Superior temporal gyrus (tissue), 1 donor: Measurements from ENCODE around the gene CLASP1.
A peak's percentile ranks its signal among the peaks of the same experiment; 100 is the strongest.
"Not testable (repeated sequence)": the region's sequence is repeated elsewhere in the genome, so short reads cannot be mapped to it uniquely, and the experiment has no call there.

ENCODE experiments used
- DNase-seq: peaks from one replicate; pipeline ENCODE4 v3.0.0-alpha.2; 2016; ENCODE audit errors: extremely low spot score

CLASP1 gene

DNA sequence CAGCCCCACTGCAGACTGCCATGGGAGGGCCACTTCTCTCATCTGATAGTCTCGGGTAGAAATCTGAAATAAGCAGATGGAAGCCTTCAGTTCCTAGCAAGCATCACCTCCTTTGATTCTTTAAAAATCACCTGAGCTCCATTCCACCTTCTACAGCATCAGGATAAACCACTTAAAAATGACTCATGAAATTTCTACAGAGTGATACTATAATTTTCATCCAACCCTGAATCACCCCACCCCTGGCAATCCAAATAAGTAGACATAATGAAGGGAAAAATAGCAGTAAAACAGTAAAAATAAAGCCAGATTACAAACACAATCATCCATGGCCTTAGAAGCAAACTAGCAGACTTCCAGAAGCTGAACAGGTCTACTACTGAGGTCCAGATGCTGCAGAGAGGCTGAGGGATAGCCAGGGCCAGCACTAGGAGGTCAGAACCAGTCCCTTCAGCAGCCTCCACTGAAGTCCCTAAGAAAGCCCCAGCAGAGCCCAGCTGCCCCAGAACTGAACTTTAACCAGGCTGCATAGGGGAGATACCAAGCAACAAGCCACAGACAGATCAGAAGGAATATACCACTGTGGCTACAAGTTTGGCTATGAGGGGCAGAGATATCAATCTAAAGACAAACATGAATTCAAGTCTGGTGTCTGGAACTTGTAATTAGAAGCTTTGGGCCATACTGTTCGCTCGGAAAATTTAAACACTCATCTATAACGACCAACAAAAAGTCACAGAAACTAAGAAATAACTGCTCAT, 173.3 kb downstream of the CLASP1 start:
- DNase-seq = no peak

DNA sequence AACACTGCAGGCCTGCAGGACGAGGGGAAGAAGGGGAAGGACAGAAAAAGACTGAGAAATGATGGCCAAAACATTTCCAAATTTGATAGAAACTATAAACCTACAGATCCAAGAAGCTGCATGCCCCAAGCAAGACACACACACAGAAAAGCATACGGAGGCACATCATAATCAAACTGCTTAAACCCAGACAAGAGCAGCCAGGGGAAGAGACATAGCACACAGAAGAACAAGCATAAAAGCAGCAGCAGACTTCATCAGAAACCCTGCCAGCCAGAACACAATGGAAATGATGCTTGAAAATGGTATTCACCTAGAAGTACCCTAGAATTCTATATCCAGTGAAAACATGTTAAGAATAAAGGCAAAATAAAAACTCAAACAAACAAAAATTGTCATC, 175.8 kb downstream of the CLASP1 start:
- DNase-seq = peak; percentile 38

DNA sequence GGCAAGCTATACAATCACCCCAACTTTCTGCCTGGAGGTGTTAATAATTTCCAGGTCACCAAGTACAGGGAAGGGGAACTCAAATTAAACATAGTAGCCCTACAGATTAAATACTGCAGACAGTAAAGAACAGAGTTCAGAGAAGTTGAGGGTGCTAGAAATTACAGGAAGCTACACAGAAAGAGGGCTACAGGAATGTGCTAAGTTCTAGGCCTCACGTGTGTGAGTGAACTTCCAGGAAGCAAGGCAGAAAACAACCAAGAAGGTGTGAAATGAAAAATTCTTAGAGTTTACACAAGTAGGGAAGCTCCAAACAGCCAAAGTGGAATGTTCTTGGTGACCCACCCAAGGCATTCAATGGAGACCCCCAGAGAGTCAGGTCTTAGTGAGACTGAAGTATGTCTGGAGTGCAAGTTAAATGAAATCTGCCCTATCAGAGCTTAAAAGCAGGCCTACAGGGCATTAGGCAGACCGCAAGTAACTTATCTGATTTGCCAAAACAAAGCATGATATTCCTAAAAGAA, 176.7 kb downstream of the CLASP1 start:
- no peak for DNase-seq

DNA sequence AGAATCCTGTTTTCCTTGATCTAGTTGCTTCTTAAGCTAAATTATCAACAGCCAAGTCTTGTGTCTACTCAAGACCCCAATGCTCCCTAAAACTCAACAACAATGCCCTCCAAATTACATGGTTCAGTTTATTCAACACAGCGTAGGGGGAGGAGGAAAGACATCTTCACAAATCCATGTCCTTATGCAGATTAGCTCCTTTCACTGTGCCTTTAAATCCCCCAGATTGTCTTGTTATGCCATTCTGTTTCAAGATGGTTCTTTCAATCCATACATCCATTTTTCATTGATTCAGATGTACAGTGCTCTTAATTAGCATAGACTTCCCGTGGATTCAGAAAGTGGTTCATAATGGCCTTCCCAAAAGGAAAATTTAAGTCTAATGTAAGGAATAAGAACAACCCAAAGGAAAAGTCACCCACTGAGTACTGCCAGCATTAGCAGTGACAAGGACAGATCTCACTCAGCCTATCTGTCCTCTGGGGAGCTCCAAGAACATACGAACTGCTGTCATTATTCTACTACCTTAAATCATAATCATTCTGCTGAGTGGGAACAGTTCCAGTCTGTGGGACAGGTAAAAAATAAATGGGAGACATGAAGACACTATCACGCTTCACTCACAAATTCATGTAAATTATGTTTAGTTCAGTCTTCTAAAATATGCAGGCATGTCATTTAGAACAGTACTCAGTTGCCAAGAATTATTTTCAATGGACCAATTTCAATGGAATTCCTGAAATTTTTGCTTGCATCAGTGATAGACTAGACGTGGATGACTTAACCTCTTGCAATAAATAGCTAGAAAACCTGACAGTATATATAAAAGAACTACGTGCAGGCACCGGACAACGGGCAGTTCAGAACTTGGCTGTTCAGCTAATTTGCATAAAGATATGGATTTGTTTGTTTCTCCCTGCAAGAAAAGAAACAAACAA, 177.5 kb downstream of the CLASP1 start:
- no peak for DNase-seq

DNA sequence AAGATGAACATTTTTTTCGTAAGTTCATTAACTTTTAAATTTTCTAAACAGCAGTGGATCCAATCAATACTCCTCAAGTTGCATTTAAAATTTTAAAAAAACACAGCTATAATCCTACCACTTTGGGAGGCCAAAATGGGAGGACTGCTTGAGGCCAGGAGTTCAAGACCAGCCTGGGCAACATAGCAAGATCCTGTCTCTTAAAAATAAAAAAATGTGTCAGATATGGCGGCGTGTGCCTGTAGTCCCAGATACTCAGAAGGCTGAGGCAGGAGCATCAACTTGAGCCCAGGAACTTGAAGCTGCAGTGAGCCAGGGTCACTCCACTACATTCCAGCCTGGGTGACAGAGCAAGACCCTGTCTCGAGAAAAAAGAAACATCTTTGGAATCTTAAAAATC, 178.3 kb downstream of the CLASP1 start:
- no peak for DNase-seq

DNA sequence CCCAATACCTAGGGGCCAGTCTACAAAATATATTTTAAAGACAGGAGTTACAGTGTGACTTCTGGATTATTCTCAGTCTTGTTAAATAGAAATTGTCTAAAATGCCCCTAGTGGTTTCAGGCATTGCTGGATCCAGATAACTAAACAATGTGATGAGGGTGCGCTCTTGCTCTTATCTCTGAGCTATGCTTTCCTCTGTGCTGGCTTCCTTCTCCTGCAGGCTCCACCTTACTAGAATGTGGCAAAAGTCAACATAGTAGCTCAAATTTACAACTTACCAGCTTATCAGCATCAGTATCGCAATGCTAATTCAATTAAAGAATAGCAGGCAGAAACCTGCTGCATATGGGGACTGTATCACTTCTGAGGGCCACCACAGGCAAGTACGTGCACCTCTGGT, 179.9 kb downstream of the CLASP1 start:
- no peak for DNase-seq

DNA sequence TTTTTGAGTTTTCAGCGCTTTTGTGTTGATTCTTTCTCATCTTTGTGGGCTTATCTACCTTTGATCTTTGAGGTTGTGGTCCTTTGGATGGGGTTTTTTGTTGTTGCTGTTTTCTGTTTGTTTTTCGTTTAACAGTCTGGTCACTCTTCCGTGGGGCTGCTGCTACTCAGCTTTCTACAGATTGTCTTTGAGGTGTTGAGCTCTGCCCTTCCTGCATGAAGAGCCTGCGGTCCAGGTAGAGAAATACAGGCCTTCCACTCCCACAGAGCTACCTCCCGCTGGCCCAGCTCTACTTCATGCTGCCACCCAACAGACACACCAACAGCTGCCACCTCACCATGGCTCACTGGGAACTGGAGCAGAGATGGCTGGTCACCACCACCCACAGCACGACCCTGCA, 180.3 kb downstream of the CLASP1 start:
- DNase-seq = no peak

DNA sequence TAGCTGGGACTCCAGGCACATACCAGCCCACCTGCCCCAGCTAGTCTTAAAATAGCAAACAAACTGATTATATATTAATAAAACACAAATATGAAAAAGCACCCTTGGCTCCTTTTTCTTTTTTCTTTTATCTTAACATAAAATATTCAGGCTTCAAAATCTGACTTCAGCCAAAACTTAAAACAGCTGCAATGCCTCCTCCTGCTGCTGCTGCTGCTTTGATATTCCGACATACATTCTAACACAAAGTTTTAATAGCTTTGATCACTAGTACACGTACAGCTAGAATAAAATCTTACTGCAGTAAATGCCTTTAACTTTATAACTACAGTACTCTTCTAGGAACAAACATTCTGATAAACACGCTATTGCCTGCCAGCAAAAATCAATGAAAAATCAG, 190.0 kb downstream of the CLASP1 start:
- no peak for DNase-seq

DNA sequence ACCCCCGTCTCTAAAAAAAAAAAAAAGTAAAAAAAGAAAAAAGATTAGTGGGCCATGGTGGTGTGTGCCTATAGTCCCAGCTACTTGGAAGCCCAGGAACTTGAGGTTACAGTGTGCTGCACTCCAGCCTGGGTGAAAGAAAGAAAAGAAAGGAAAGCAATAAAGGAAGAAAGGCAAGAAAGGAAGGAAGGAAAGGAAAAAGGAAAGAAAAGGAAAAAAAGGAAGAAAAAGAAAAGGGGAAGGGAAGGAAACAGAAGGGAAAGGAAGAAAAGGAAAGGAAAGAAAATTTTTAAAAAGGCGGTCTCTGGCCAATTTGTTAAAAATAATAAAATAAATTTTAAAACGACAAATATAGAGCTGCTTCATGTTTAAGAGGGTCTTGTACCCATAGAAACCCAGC, 192.9 kb downstream of the CLASP1 start:
- DNase-seq = no peak

DNA sequence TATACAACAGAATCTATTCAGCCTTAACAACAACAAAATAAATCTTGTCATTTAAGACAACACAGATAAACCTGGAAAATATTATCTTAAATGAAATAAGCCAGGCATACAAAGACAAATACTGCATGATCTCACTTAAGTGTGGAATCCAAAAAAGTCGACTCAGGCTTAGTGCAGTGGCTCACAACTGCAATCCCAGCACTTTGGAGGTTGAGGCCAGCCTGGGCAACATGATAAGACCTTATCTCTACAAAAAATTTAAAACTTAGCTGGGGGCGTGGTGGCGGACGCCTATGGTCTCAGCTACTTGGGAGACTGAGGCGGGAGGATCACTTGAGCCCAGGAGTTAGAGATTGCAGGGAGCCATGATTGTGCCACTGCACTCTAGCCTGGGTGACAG, 193.8 kb downstream of the CLASP1 start:
- no peak for DNase-seq

DNA sequence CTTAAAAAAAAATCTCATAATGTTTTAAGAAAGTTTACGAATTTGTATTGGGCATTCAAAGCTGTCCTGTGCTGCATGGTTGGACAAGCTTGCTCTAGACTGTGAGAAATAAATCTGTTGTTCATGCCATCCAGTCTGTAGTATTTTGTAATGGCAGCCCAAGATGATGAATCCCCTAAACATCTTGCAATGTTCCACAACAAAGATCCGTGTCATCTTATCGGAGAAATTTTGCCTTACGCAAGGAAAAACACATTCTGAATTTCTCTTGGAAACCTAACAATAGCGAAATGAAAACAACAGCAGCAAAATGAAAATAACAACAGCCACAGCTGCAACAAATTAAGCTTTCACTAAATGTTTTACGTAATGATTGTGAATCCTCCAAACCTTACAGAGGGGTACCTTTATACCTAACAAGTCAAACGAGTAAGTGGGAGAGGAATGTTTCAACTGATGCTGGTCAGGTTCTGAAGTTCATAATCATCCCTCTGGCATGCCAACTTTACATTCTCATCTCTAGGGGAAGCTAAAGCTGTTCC, 194.6 kb downstream of the CLASP1 start:
- DNase-seq = no peak

DNA sequence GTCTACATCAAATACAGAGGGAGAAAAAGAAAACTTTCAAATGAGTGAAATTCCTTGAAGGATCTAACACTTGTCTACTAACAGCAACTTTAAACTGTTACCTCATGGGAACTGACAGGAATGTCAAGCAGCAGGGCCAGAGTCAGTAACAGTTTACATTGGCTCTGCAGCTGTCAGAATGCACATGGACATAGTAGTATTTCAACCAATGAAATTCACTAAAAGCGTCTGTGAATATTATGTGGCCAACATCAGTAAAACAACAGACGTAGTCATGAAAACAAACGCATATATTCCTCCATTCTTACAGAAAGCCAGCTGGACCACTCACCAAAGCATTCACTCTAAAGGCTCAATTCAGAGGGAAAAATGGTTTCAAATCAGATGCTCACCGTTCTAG, 197.9 kb downstream of the CLASP1 start:
- DNase-seq = no peak

DNA sequence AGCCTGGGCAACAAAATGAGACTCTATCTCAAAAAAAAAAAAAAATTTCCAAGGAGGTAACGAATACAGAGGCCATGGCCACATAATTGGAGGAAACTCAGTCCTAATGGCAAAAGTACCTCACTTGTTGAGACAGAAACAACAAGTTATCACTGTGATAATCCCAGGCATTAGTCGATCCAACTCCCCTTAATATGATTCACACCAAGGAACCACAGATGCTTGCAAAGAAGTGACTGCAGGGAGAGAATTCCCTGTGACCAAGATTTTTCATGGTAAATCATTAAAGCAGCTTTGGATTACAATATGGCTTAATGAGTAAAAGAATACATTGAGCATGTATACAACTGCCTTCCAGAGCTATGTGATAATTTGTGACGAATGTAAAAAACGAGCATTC, 199.0 kb downstream of the CLASP1 start:
- DNase-seq = no peak

DNA sequence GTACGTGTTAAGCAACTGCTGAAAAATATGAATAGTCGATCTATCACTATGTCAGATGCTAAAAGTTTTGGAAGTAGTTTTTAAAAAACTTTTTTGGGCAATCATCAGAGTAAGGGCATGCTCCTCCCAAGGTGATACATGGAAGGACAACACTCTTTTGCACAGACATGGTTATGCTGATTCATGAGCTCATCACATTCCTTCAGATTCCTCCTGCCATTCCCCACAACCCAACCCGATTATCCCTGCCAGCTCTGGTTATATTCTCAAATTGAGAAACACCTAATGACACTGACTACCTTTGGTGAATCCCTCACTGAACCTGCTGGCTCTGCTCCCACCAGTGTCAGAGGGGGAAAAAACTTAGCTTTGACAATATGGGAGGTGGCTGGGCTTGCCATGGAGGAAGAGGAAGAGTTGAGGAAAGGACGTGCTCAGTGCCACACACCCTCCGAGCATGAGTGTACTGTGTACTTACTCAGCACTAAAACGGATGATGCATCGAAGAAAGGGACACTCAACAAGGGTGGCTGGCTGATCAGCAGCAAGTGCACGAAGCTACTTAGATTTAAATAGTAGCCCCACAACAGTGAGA, 202.5 kb downstream of the CLASP1 start:
- no peak for DNase-seq

DNA sequence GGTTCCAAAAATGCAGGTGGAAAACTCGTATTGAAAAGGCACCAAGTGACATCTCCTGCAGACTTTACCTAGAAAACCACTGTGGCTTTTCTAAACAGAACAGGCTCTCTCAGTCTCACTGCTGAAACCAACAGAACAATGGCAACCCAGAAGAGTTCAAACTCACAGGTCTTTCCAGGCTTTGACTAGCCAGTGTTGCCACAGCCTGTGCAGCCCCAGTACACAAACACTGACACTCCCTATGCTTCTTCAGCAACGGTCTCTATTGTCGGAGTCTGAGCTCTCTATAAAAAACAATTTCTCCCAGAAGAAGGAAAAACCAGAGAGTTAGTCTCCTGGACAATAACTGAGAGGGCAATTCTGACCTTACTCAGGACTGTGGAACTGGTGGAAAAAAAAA, 206.4 kb downstream of the CLASP1 start:
- no peak for DNase-seq

DNA sequence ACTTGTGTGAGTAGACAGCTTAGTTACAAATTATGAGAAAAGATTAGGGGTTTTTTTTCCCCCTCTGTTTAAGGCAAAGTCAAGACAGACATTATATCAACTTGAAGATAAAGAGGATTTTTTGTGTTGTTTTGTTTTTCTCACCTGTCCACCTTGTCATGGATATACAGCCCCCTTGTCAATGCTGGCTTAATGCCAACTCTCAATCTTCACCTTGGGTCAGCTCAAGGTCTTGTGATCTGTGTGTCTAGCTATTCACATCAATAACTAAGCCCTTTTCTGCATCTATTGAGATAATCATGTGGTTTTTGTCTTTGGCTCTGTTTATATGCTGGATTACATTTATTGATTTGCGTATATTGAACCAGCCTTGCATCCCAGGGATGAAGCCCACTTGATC, 211.0 kb downstream of the CLASP1 start:
- DNase-seq = not testable (repeated sequence)

DNA sequence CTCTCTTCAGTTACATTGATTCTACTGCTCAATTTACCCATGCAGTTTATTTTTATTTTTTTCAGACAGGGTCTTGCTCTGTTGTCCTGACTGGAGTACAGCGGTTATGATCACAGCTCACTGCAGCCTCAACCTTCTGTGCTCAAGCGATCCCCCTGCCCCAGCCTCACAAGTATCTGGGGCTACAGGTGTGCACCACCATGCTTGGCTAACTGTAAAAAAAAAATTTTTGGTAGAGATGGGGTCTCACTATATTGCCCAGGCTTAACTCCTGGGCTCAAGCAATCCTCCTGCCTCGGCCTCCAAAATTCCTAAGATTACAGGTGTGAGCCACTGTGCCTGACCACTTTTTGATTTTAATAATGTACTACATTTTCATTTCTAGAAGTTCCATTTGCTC, 212.3 kb downstream of the CLASP1 start:
- DNase-seq = no peak

DNA sequence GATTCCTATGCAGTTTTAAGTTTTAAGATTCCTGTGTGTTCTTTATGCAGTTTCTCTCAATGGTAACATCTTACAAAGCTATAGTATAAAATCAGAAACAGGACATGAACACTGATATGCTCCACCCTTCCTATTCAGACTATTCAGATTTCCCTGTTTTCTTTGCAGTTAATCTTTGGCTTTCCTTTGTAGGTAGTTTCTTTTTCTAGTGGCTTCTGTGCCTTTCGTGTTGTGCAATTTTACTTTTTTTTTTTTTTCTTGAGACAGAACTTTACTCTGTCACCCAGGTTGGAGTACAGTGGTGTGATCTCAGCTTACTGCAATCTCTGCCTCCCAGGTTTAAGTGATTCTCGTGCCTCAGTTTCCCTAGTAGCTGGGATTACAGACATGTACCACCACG, 213.5 kb downstream of the CLASP1 start:
- DNase-seq = no peak

DNA sequence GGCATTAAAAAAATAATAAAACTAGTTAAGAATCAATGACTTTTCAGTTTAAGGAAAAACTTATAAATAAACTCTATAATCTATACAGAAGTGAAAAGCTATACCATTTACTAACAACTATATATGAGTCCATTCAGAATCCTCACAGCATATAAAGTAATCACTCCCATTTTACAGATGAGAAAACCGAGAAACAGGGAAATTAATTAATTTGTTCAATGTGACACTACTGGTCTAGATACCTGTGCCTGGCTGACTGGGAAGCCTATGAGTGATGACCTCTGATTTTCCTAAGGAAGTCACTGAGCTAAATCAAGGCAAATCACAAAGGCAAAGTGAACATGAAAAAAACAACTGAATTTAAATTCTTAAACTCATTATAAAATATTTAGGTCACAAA, 218.0 kb downstream of the CLASP1 start:
- DNase-seq = no peak

DNA sequence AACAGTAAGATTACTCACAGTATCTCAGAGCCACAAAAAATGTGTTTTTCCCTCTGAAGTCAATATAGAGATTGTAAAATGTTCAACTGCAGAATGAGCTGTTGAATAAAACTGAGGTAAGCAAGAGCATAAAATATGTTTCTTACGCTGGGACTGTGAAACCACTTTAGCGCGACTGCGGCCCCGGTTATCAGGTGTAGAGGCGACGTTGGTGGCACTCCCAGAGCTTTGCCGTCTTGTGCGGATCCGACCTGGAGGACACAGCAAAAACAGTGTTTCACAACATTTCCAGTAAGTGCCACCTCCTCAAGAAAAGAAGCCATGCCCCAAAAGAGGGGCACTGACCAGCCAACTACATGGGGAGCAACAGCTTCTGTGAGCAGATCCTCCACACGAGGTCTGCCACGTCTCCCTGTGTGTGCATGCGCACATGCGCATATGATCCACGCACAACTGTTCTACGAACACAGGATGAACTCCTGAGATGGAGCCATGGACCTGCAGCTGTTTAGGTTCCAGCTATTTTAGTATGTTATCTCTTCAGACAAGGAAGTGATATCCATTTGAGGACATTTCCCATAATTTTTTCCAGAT, 219.2 kb downstream of the CLASP1 start:
- DNase-seq = no peak

DNA sequence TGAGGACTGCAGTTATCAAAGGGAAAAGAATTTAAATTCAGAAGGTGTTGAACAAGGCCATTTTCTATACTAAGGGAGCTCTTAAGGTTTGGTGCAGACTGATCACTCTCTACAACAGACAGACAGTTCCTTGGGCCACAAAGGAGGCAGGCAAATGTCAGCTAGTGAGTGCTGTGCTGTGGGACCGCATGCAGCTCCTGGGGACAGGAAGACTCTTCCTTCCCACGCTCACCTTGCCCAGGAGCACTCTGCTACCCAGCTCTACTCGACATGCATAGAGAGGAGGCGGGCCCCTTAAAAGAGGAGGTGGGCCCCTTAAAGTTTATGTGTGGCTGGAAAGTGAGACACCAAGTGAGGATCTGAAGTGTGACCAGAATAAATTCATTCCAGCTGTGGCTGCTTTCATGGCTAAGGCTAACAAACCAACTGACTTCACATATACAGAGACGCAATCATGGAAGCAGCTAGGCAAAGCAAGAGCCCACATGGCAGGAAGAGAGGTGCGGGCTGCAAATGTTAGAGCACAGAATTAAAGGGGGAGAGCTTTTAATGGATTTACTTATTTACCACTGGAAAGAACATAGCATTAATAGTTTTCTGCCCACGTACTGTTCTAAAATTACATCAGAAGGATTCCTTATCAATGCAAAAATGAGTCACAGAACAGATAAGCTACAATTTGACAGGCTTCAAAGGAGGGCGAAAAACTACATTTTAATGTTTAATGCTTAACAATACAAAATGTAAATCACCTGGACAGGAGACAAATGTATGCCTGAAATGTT, 220.0 kb downstream of the CLASP1 start:
- DNase-seq = no peak
